DOHH2 (cell line): ENCODE measurements around the gene PAOX.
"Not testable (repeated sequence)": the region's sequence is repeated elsewhere in the genome, so short reads cannot be mapped to it uniquely, and the experiment has no call there.

Experiments used
- H3F3A ChIP-seq: fragments of 200-600 bp; sonication (generic), shearing (Covaris generic); 2 replicates; pipeline ENCODE4 v1.6.0; 2016; ENCODE audit warnings: antibody characterized with exemption, mild to moderate bottlenecking; ENCODE audit not compliant: control insufficient read depth, insufficient read depth
- H3K27ac ChIP-seq: fragments of 200-600 bp; sonication (generic); 2 replicates; pipeline ENCODE4 v1.5.1; 2014; ENCODE audit warnings: low read depth, mild to moderate bottlenecking, low read length, moderate library complexity
- H3K27me3 ChIP-seq: fragments of 200-600 bp; sonication (generic); 2 replicates; pipeline ENCODE4 v1.6.1; 2014; ENCODE audit warnings: mild to moderate bottlenecking, low read length, mixed read lengths; ENCODE audit not compliant: control insufficient read depth
- H3K36me3 ChIP-seq: fragments of 200-600 bp; sonication (generic); 2 replicates; pipeline ENCODE4 v1.6.1; 2014; ENCODE audit warnings: mild to moderate bottlenecking, low read length, moderate library complexity, mixed read lengths; ENCODE audit not compliant: control insufficient read depth
- H3K4me1 ChIP-seq: fragments of 200-600 bp; sonication (generic); 2 replicates; pipeline ENCODE4 v1.6.1; 2014; ENCODE audit warnings: mild to moderate bottlenecking, low read length, mixed read lengths; ENCODE audit not compliant: control insufficient read depth
- H3K4me2 ChIP-seq: fragments of 200-600 bp; sonication (generic); 2 replicates; pipeline ENCODE4 v1.6.0; 2014; ENCODE audit warnings: mild to moderate bottlenecking, low read length, moderate library complexity
- H3K4me3 ChIP-seq: fragments of 200-600 bp; sonication (generic); 2 replicates; pipeline ENCODE4 v1.5.1; 2014; ENCODE audit warnings: mild to moderate bottlenecking, low read length, mixed read lengths
- H3K79me2 ChIP-seq: fragments of 200-600 bp; sonication (generic); 2 replicates; pipeline ENCODE4 v1.6.1; 2014; ENCODE audit warnings: mild to moderate bottlenecking, low read length, mixed read lengths; ENCODE audit not compliant: control insufficient read depth
- H3K9me2 ChIP-seq: fragments of 200-600 bp; sonication (generic); replicated peaks from 2 replicates; pipeline ENCODE4 v1.6.1; 2014; ENCODE audit warnings: mild to moderate bottlenecking, low read length, mixed read lengths; ENCODE audit not compliant: control insufficient read depth
- H3K9me3 ChIP-seq: fragments of 200-600 bp; sonication (generic); 2 replicates; pipeline ENCODE4 v1.6.1; 2014; ENCODE audit warnings: antibody characterized with exemption, low read length, mixed read lengths; ENCODE audit not compliant: control insufficient read depth, insufficient read depth
- H4K20me1 ChIP-seq: fragments of 200-600 bp; sonication (generic); 2 replicates; pipeline ENCODE4 v1.6.0; 2014; ENCODE audit warnings: low read depth, mild to moderate bottlenecking, antibody characterized with exemption, low read length, moderate library complexity; ENCODE audit not compliant: control insufficient read depth, insufficient read depth
- CTCF ChIP-seq: fragments of 200-600 bp; sonication (generic); IDR thresholded peaks from one replicate; pipeline ENCODE4 v1.5.1; 2014; ENCODE audit warnings: antibody characterized with exemption, mild to moderate bottlenecking, low read depth, low read length; ENCODE audit not compliant: poor library complexity, severe bottlenecking
- EZH2phosphoT487 ChIP-seq: fragments of 200-600 bp; sonication (generic); IDR thresholded peaks from 2 replicates; pipeline ENCODE4 v1.6.1; 2017; ENCODE audit warnings: borderline replicate concordance, mild to moderate bottlenecking, antibody characterized with exemption, low read length, moderate library complexity, mixed read lengths

The PAOX gene

GRCh38 chr10:133412381-133412711, 33.3 kb downstream of the PAOX start:
- TF ChIP-seq CTCF (no peak), EZH2phosphoT487 (no peak)
- H3K9me2 ChIP-seq, result no peaks in the 10 kb centered on the region
- H3K27me3 ChIP-seq, result no peaks in the 10 kb centered on the region
- H3K79me2 ChIP-seq, result peaks cover 69% of the 10 kb centered on the region
- no peaks in the 10 kb centered on the region for H3K4me1 ChIP-seq
- H3K27ac ChIP-seq, result no peak overlapping the region
- H3K9me3 ChIP-seq, result peaks cover 27% of the 10 kb centered on the region; the same call in 1 of the 2 replicates
- H3F3A ChIP-seq, result no peaks in the 10 kb centered on the region
- H3K36me3 ChIP-seq, result peaks cover 74% of the 10 kb centered on the region
- no peak overlapping the region for H3K4me2 ChIP-seq
- no peak overlapping the region for H3K4me3 ChIP-seq
- H4K20me1 ChIP-seq, result no peaks in the 10 kb centered on the region

- Histone ChIP-seq H3K9me3 (peaks cover 25% of the 10 kb centered on the region; the same call in 1 of the 2 replicates), H3K36me3 (peaks cover 63% of the 10 kb centered on the region), H3K79me2 (peaks cover 48% of the 10 kb centered on the region)
- not testable (repeated sequence) for H3K27ac ChIP-seq, H3K4me1 ChIP-seq, H3F3A ChIP-seq, H3K9me2 ChIP-seq, H4K20me1 ChIP-seq, H3K4me2 ChIP-seq, H3K4me3 ChIP-seq, H3K27me3 ChIP-seq
These were observed 35.3 kb downstream of the PAOX start for GRCh38 chr10:133414401-133414800.

DNA sequence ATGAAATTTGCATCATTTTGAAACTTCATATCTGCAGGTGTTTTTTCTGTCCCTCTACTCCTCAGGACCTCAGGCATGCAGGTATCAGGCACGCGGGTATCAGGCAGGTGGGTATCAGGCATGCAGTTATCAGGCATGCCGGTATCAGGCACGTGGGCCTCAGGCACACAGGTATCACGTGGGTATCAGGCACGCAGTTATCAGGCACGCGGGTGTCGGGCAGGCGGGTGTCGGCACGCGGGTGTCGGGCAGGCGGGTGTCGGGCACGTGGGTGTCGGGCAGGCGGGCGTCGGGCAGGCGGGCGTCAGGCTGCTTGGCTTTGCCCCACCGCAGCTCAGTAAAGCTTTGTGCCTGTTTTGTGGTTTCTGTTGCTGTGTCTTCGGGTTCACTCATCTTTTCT, 36.7 kb downstream of the PAOX start:
- Histone ChIP-seq H3K9me2 (no peaks in the 10 kb centered on the region), H3K27ac (no peak overlapping the region), H4K20me1 (no peaks in the 10 kb centered on the region), H3F3A (no peaks in the 10 kb centered on the region), H3K79me2 (peaks cover 35% of the 10 kb centered on the region), H3K27me3 (no peaks in the 10 kb centered on the region), H3K4me3 (no peak overlapping the region), H3K36me3 (peaks cover 62% of the 10 kb centered on the region), H3K9me3 (peaks cover 19% of the 10 kb centered on the region; the same call in 1 of the 2 replicates), H3K4me2 (no peak overlapping the region), H3K4me1 (no peaks in the 10 kb centered on the region)
- TF ChIP-seq EZH2phosphoT487 (no peak), CTCF (no peak)

DNA sequence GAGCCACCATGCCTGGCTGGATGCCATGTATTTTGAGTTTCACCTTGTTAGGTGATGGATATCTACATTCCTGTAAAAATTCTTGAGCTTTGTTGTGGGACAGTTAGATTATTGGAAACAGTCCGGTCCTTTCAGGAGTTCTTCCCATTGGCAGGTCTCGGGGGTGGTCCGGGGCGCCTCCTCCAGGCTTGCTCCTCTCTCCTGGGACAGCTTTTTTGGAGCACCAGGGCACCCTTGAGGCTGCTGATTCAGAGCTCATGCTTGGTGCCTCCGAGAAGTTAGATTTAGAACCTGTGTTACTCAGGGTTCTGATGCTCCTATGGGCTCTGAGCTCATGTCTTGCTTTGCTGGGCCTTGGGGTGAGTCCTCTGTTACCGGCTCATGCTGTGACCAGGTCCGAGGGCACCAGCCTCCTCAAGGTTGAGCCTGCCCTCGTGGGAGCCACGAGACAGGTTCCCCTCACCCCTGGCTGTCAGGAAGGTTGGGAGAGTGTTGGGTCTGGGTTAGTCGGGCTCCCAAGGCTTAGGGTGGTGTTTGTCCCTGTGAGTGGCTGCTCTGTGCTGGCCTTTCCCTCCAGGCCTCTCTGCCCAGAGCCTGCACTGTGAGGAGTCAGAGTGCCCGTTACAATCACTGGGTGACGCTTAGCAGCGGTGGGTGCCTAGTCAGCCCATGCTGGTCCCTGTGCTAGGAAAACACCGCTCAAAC, 39.4 kb downstream of the PAOX start:
- peaks cover 9% of the 10 kb centered on the region for H3K79me2 ChIP-seq
- H3K9me2 ChIP-seq, result no peaks in the 10 kb centered on the region
- H3K4me2 ChIP-seq, result no peak overlapping the region
- H3K36me3 ChIP-seq, result peaks cover 41% of the 10 kb centered on the region
- TF ChIP-seq EZH2phosphoT487 (no peak), CTCF (no peak)
- H3K27me3 ChIP-seq, result no peaks in the 10 kb centered on the region
- no peaks in the 10 kb centered on the region for H3K9me3 ChIP-seq
- H3F3A ChIP-seq, result no peaks in the 10 kb centered on the region
- no peak overlapping the region for H3K4me3 ChIP-seq
- no peaks in the 10 kb centered on the region for H4K20me1 ChIP-seq
- H3K27ac ChIP-seq, result no peak overlapping the region
- no peaks in the 10 kb centered on the region for H3K4me1 ChIP-seq
